Femur (tissue), 1 donor: Measurements from ENCODE around the gene UCHL3.

Experiments
- DNase-seq: peaks from one replicate; pipeline ENCODE4 v3.0.0-alpha.2; 2017

The UCHL3 gene

GRCh38 chr13:75635101-75635827 lies 85.7 kb downstream of the UCHL3 start:
- DNase-seq, result peak; percentile 30

GRCh38 chr13:75635828-75636435 lies 86.3 kb downstream of the UCHL3 start, which contains the start of gene LMO7:
Gene LMO7, plus strand, starts transcription at chr13:75636330. Its CDS starts 328 bp downstream, at chr13:75636658.
- peak; percentile 73 for DNase-seq

GRCh38 chr13:75636436-75637180 lies 87.0 kb downstream of the UCHL3 start:
- peak; percentile 57 for DNase-seq

GRCh38 chr13:75637181-75637750 lies 87.7 kb downstream of the UCHL3 start:
- DNase-seq, result no peak

GRCh38 chr13:75639454-75639853 lies 89.9 kb downstream of the UCHL3 start:
- no peak for DNase-seq

GRCh38 chr13:75641026-75641425 lies 91.4 kb downstream of the UCHL3 start:
- no peak for DNase-seq

GRCh38 chr13:75643182-75643581 lies 93.6 kb downstream of the UCHL3 start:
- DNase-seq, result no peak

GRCh38 chr13:75643693-75644092 lies 94.1 kb downstream of the UCHL3 start:
- DNase-seq, result no peak

GRCh38 chr13:75645141-75645540 lies 95.5 kb downstream of the UCHL3 start:
- no peak for DNase-seq

- DNase-seq, result no peak
Observed at GRCh38 chr13:75647126-75647784, 97.7 kb downstream of the UCHL3 start.

GRCh38 chr13:75648446-75648845 lies 98.9 kb downstream of the UCHL3 start:
- no peak for DNase-seq

- no peak for DNase-seq
Observed at GRCh38 chr13:75651013-75651412, 101.4 kb downstream of the UCHL3 start.

GRCh38 chr13:75652726-75653125 lies 103.1 kb downstream of the UCHL3 start:
- no peak for DNase-seq
